Ishikawa (cell line): Measurements from ENCODE around the gene CDX2.

Source experiments
- CEBPB ChIP-seq: IDR thresholded peaks from 2 replicates; pipeline ENCODE4 v1.6.1; 2012
- CREB1 ChIP-seq: IDR thresholded peaks from 2 replicates; pipeline ENCODE4 v1.6.1; 2012; ENCODE audit warnings: low read depth
- EGR1 ChIP-seq: IDR thresholded peaks from 2 replicates; pipeline ENCODE4 v1.6.1; 2012
- EP300 ChIP-seq: IDR thresholded peaks from 2 replicates; pipeline ENCODE4 v1.6.1; 2012; ENCODE audit warnings: borderline replicate concordance
- FOXM1 ChIP-seq: IDR thresholded peaks from 2 replicates; pipeline ENCODE4 v1.6.1; 2012; ENCODE audit warnings: low read depth, borderline replicate concordance
- NFIC ChIP-seq: IDR thresholded peaks from 2 replicates; pipeline ENCODE4 v1.6.1; 2012
- RAD21 ChIP-seq: IDR thresholded peaks from 2 replicates; pipeline ENCODE4 v1.6.1; 2012; ENCODE audit warnings: low read depth
- TAF1 ChIP-seq: IDR thresholded peaks from 2 replicates; pipeline ENCODE4 v1.6.1; 2012; ENCODE audit warnings: low read depth, mild to moderate bottlenecking
- TCF12 ChIP-seq: IDR thresholded peaks from 2 replicates; pipeline ENCODE4 v1.6.1; 2012; ENCODE audit warnings: low read depth
- TEAD4 ChIP-seq: IDR thresholded peaks from 2 replicates; pipeline ENCODE4 v1.6.1; 2012
- USF1 ChIP-seq: IDR thresholded peaks from 2 replicates; pipeline ENCODE4 v1.6.1; 2012
- YY1 ChIP-seq: IDR thresholded peaks from 2 replicates; pipeline ENCODE4 v1.6.1; 2012; ENCODE audit warnings: low read depth
- ZBTB7A ChIP-seq: IDR thresholded peaks from 2 replicates; pipeline ENCODE4 v1.6.1; 2012; ENCODE audit warnings: low read depth
- TF ChIP-seq, protein P1 (sequence below): IDR thresholded peaks from 2 replicates; pipeline ENCODE4 v1.6.1; 2012
- TF ChIP-seq, protein P2 (sequence below): IDR thresholded peaks from 2 replicates; pipeline ENCODE4 v1.6.1; 2012; ENCODE audit warnings: low read depth, mild to moderate bottlenecking

CDX2 gene

DNA sequence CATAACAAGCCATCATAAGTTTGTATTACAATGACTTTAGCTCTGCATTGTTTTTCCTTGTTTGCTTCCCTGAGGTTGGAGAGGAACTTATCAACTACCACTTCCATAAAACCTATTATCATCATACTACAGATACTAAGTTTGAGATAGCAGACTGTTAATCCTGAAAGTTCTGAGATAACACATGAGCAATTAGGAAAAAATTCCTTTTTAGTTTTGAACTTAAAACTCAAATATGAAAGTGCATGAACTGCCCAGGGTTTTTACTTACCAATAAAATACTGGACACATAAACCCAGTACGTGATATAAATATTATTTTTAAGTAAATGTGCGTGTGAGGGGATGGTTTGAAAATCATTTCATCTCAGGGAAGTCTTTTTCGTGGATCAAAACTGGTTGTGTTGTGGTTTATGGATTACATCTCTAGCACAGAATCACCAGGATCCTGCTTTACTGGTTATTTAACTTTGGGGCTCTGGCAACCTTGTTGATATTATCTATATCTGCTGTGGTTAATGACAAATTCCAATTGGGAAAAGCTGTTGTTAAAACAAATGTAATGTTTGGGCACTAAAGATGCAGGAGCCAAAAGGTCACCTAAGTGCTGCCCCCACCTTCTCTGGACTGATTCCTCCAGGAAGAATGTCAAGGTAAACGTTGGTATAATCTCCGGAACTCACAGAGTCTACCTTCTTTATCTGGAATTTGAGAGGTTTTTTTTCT lies 12.4 kb downstream of the CDX2 start:
- TF ChIP-seq CEBPB = no peak
- TF ChIP-seq USF1 = no peak
- TF ChIP-seq EP300 = no peak
- no peak for TF ChIP-seq ZBTB7A
- no peak for TF ChIP-seq FOXM1
- no peak for TF ChIP-seq CREB1
- TF ChIP-seq TEAD4 = no peak
- no peak for TF ChIP-seq TCF12
- no peak for TF ChIP-seq RAD21
- TF ChIP-seq, protein P1, sequence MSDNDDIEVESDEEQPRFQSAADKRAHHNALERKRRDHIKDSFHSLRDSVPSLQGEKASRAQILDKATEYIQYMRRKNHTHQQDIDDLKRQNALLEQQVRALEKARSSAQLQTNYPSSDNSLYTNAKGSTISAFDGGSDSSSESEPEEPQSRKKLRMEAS = no peak
- no peak for TF ChIP-seq EGR1
- no peak for TF ChIP-seq TAF1
- TF ChIP-seq YY1 = no peak
- TF ChIP-seq NFIC = no peak
- TF ChIP-seq, protein P2, sequence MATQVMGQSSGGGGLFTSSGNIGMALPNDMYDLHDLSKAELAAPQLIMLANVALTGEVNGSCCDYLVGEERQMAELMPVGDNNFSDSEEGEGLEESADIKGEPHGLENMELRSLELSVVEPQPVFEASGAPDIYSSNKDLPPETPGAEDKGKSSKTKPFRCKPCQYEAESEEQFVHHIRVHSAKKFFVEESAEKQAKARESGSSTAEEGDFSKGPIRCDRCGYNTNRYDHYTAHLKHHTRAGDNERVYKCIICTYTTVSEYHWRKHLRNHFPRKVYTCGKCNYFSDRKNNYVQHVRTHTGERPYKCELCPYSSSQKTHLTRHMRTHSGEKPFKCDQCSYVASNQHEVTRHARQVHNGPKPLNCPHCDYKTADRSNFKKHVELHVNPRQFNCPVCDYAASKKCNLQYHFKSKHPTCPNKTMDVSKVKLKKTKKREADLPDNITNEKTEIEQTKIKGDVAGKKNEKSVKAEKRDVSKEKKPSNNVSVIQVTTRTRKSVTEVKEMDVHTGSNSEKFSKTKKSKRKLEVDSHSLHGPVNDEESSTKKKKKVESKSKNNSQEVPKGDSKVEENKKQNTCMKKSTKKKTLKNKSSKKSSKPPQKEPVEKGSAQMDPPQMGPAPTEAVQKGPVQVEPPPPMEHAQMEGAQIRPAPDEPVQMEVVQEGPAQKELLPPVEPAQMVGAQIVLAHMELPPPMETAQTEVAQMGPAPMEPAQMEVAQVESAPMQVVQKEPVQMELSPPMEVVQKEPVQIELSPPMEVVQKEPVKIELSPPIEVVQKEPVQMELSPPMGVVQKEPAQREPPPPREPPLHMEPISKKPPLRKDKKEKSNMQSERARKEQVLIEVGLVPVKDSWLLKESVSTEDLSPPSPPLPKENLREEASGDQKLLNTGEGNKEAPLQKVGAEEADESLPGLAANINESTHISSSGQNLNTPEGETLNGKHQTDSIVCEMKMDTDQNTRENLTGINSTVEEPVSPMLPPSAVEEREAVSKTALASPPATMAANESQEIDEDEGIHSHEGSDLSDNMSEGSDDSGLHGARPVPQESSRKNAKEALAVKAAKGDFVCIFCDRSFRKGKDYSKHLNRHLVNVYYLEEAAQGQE = no peak

- no peak for TF ChIP-seq ZBTB7A
Measured at GRCh38 chr13:27955014-27955591, 14.0 kb downstream of the CDX2 start.

- no peak for TF ChIP-seq ZBTB7A
- TF ChIP-seq TCF12 = no peak
- TF ChIP-seq, protein P2 = no peak
- no peak for TF ChIP-seq FOXM1
- no peak for TF ChIP-seq NFIC
- TF ChIP-seq CREB1 = no peak
Measured at GRCh38 chr13:27954406-27954851, 14.7 kb downstream of the CDX2 start.

DNA sequence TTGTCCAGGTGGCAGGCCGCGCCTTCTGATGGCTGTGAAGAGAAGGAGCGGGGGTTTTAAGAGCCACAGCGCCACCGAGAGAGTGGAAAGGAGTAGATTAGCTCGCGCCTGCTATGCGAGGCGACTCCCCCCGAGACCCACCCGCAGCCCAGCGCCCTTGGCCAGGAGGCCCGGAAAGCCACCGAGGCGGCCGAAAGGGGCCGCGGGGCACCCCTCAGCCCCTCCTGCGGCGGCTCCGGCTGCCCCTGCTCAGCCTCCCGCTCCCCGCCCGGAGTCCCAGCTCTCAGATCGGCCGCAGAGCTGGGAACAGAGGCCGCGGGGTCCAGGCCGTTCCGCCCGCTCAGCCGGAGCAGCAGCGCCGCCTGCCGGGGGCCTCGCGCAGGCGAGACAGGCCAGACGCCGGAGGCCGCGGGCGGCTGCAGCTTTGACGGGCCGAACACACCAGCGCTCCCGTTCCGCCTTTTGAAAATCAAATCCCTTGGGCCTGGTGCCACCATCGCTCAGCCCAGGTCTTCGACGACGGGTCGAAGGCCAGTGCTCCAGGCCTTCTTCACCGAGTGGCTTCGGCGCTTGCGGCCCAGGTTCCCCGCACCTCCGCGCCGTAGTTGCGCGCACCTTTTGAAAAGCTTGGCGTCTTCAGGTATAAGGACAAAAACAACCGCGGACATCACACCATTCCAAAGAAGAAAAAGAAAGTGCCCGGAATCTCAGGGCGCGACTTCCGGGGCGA lies 15.3 kb downstream of the CDX2 start:
- TF ChIP-seq, protein P1 = no peak
- TF ChIP-seq CEBPB = no peak
- no peak for TF ChIP-seq NFIC
- 0 out of 2 replicates have a peak, but pooled peaks have one; percentile 16 for TF ChIP-seq TCF12
- TF ChIP-seq, protein P2 = no peak
- TF ChIP-seq ZBTB7A = no peak; the same call in 1 of the 2 replicates
- no peak for TF ChIP-seq TEAD4
- TF ChIP-seq YY1 = no peak
- peak; percentile 16; the same call in 1 of the 2 replicates for TF ChIP-seq TAF1
- no peak for TF ChIP-seq EGR1
- TF ChIP-seq CREB1 = no peak
- TF ChIP-seq FOXM1 = no peak
- no peak for TF ChIP-seq EP300
- peak; percentile 77 for TF ChIP-seq RAD21
